GM12891 (cell line): ENCODE results near the gene OR6T1.

ENCODE experiments used
- PAX5 ChIP-seq: IDR thresholded peaks from 2 replicates; pipeline ENCODE4 v1.6.1; 2011; ENCODE audit warnings: low read length, moderate library complexity, mild to moderate bottlenecking; ENCODE audit not compliant: insufficient read depth, severe bottlenecking
- POLR2A ChIP-seq: IDR thresholded peaks from 2 replicates; pipeline ENCODE4 v1.6.1; 2011; ENCODE audit warnings: low read depth, low read length, control low read depth
- POLR2AphosphoS5 ChIP-seq: IDR thresholded peaks from 2 replicates; pipeline ENCODE4 v1.6.1; 2011; ENCODE audit warnings: low read depth, low read length, control low read depth
- POU2F2 ChIP-seq: IDR thresholded peaks from 2 replicates; pipeline ENCODE4 v1.6.1; 2011; ENCODE audit warnings: low read depth, mild to moderate bottlenecking, control low read depth, low read length, moderate library complexity
- SPI1 ChIP-seq: IDR thresholded peaks from 2 replicates; pipeline ENCODE4 v1.6.1; 2011; ENCODE audit warnings: low read depth, low read length, control low read depth
- TAF1 ChIP-seq: IDR thresholded peaks from 2 replicates; pipeline ENCODE4 v1.6.1; 2011; ENCODE audit warnings: low read depth, low read length, control low read depth

DNA sequence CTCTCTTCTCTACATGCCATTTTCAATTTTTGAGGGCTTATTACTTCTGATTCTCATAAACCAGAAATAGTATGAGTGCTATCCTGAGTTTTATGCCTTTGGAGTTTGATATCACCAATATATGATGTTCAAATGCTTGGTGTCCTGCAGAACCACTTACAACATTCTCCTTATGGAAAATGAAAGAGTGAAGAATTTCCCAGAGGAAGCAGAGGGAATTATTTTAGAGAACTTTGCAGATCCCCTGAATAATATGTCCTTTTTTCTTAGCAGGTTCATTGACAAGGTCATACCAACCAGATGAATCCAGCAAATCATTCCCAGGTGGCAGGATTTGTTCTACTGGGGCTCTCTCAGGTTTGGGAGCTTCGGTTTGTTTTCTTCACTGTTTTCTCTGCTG, 4.3 kb downstream of the OR6T1 start, which contains the start of gene OR4D5:
- TF ChIP-seq POLR2A (no peak), POU2F2 (no peak), POLR2AphosphoS5 (no peak), TAF1 (no peak), SPI1 (no peak), PAX5 (no peak)
